SJSA1 (cell line): Measurements from ENCODE around the gene NLRP12. TPM values are rescaled to one million over a fixed set of nuclear protein-coding genes. Genes with fewer than 3 reads are reported as not detected.

Experiments
- DNase-seq, 2 experiments: peaks; one replicate each; pipeline ENCODE4 v3.0.0-alpha.2; 2015 to 2020; ENCODE audit warnings: low spot score in 2 of 2, low read depth in 1 of 2
- H3K27ac ChIP-seq: fragments of 250-450 bp; sonication (Bioruptor Pico); 2 replicates; pipeline ENCODE4 v1.5.1; 2020; ENCODE audit warnings: mild to moderate bottlenecking, moderate library complexity
- H3K27me3 ChIP-seq: fragments of 250-450 bp; sonication (Bioruptor Pico); replicated peaks from 2 replicates; pipeline ENCODE4 v1.5.1; 2020; ENCODE audit warnings: mild to moderate bottlenecking, moderate library complexity
- H3K36me3 ChIP-seq: fragments of 250-450 bp; sonication (Bioruptor Pico); 2 replicates; pipeline ENCODE4 v1.5.1; 2020; ENCODE audit warnings: mild to moderate bottlenecking
- H3K4me1 ChIP-seq: fragments of 250-450 bp; sonication (Bioruptor Pico); replicated peaks from 2 replicates; pipeline ENCODE4 v1.6.1; 2021; ENCODE audit warnings: mild to moderate bottlenecking
- H3K4me3 ChIP-seq: fragments of 250-450 bp; sonication (Bioruptor Pico); 2 replicates; pipeline ENCODE4 v1.5.1; 2020; ENCODE audit warnings: mild to moderate bottlenecking
- H3K9me3 ChIP-seq: fragments of 250-450 bp; sonication (Bioruptor Pico); replicated peaks from 2 replicates; pipeline ENCODE4 v1.5.1; 2020; ENCODE audit warnings: mild to moderate bottlenecking
- total RNA-seq: library from RNA; depleted of rRNA; stranded (reverse); fragments of >200 nt; shearing (Covaris generic); gene quantifications from 2 replicates; pipeline ENCODE4 v1.2.3, GENCODE V29; 2014

NLRP12 gene
- total RNA-seq, 1 experiment from 2014 or later, result not detected

DNA sequence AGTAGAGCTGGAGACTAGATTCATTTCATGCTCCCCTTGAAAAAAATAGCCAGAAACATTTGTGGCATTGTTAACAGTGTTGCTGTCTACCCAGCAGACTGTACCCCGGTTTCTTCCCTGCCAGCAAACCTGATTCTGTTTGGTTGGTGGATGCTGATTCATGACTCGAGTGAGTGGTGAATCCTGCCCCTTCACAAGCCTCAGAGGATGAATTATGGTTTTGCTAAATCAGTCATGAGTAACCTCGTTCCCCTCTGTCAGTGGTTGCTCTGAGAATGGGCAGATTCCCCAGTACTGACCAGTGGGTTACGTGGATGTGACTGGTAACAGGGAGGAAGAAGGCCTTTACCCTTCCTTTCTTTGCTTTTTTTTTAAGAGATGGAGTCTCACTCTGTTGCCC lies 10.1 kb downstream of the NLRP12 start:
- Histone ChIP-seq H3K9me3 (no peaks in the 10 kb centered on the region), H3K27me3 (no peaks in the 10 kb centered on the region), H3K4me3 (no peak overlapping the region), H3K36me3 (no peaks in the 10 kb centered on the region), H3K4me1 (no peaks in the 10 kb centered on the region), H3K27ac (no peak overlapping the region)
- DNase-seq, result no peak

DNA sequence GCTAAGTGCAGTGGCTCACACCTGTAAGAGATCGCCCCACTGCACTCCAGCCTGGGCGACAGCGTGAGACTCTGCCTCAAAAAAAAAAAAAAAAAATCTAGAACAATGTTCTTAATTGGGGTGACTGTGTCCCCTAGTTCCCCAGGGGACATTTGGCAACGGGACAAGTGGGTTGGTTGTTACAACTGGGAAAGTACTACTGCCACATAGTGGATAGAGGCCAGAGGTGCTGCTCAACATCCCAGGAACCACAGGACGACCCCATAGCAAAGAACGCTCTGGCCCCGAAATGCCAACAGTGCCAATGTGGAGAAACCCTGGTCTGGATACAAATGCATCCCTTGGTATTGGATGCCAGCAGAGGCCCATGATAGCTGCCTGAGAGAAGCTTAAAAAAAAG lies 11.8 kb downstream of the NLRP12 start:
- H3K4me3 ChIP-seq, result no peak overlapping the region
- no peaks in the 10 kb centered on the region for H3K9me3 ChIP-seq
- H3K27me3 ChIP-seq, result no peaks in the 10 kb centered on the region
- H3K36me3 ChIP-seq, result no peaks in the 10 kb centered on the region
- H3K4me1 ChIP-seq, result no peaks in the 10 kb centered on the region
- DNase-seq, result no peak
- H3K27ac ChIP-seq, result no peak overlapping the region

DNA sequence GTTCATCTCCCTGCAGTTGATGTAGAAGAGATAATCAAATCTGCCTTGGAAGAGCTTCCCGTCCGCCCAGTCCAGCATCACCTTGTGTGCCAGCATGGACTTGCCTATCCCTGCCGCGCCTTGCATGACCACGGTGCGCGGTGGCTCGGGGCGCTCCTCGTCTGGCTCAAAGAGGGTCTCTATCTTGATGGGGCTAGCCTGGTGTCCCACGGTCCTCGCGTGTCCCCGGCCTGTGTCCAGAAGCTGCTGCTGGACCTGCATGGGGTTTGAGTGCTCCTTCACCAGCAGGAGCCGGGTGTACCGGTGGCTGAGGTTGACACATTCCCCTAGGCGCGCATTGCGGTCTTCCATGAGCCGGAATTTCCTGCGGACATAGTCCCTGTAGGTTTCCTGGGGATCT lies 13.2 kb downstream of the NLRP12 start:
- Histone ChIP-seq H3K36me3 (no peaks in the 10 kb centered on the region), H3K9me3 (no peaks in the 10 kb centered on the region), H3K4me3 (no peak overlapping the region), H3K4me1 (no peaks in the 10 kb centered on the region), H3K27ac (no peak overlapping the region), H3K27me3 (no peaks in the 10 kb centered on the region)
- no peak for DNase-seq

DNA sequence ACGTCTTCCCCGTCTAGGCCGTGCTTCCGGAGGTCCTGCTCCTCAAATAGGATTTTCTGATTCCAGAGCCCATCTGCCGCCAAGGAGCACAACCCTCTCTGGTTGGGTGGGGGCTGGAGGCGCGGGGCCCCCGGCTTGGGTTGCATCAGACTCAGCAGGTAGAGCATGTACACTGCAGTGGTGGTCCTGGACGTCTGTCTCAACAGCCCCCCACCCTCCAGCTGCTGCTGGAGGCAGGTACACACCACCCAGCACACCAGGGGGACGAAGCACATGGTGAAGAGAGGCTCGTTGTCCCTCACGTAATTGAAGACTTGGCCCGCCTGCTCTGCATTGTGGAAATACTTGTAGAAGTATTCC lies 13.9 kb downstream of the NLRP12 start:
- Histone ChIP-seq H3K4me1 (no peaks in the 10 kb centered on the region), H3K27ac (no peak overlapping the region), H3K36me3 (no peaks in the 10 kb centered on the region), H3K4me3 (no peak overlapping the region), H3K9me3 (no peaks in the 10 kb centered on the region), H3K27me3 (no peaks in the 10 kb centered on the region)
- no peak for DNase-seq

DNA sequence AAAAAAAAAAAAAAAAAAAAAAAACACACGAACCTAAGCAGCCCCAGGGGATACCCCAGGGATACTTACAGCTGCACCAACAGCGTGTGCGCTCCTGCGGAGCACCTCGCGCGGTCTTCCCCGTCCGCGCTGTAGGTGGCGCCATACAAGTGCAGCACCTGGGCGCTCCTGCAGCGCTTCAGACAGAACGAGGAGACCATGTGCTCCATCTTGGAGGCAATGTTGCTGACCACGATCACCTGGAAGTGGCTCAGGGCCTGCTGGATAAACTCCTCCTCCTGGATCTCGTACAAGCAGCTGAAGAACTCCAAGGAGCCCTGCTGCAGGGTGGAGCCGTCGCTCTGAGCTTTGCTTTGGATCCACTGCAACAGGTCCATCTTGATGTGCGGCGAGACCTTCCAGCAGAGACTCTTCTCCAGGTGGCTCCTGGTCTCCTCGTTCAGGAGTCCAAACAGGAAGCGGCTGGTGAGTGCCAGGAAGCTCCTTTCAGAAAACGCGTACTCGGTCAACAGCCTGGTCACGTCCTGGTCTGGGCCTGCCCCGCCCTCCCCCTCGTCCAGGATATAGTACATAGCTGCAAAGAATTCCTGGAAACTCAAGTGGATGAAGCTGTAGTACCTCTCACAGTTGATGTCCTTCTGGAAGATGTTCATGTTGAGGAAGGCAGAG lies 14.5 kb downstream of the NLRP12 start:
- Histone ChIP-seq H3K27me3 (no peaks in the 10 kb centered on the region), H3K4me3 (no peak overlapping the region), H3K9me3 (no peaks in the 10 kb centered on the region), H3K4me1 (no peaks in the 10 kb centered on the region), H3K36me3 (no peaks in the 10 kb centered on the region), H3K27ac (no peak overlapping the region)
- no peak for DNase-seq

DNA sequence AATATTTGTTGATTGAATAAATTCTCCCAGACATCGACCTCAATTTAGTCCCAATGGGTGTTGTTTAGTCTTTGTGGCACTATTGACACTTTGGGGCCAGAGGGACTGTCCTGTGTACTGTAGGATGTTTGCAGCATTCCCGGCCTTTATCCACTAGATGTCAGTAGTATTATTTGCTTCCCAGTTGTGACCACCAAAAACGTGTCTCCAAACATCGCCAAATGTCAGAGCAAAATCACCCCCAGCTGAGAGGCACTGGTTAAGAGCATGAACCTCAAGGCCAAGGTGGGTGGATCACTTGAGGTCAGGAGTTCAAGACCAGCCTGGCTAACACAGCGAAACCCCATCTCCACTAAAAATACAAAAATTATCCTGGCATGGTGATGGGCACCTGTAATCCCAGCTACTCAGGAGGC lies 15.4 kb downstream of the NLRP12 start:
- DNase-seq, result peak in 1 of 2 experiments; percentile 18
- Histone ChIP-seq H3K4me1 (no peaks in the 10 kb centered on the region), H3K4me3 (no peak overlapping the region), H3K27me3 (no peaks in the 10 kb centered on the region), H3K27ac (no peak overlapping the region), H3K9me3 (no peaks in the 10 kb centered on the region), H3K36me3 (no peaks in the 10 kb centered on the region)

DNA sequence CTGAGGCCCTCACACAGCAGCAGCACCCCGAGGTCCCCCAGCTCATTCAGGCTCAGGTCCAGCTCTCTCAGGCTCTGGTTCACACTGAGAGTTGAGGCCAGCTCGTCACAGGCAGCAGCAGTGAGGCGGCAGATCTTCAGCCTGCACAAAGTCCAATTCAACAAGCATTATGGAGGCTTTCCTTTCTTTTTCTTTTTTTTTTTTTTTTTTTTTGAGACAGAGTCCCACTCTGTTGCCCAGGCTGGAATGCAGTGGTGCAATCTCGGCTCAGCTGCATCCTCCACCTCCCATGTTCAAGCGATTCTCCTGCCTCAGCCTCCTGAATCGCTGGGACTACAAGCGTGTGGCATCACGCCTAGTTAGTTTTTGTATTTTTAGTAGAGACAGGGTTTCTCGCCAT lies 22.9 kb downstream of the NLRP12 start:
- no peak for DNase-seq
- no peaks in the 10 kb centered on the region for H3K27me3 ChIP-seq
- H3K27ac ChIP-seq, result no peak overlapping the region
- H3K9me3 ChIP-seq, result no peaks in the 10 kb centered on the region
- no peak overlapping the region for H3K4me3 ChIP-seq
- no peaks in the 10 kb centered on the region for H3K36me3 ChIP-seq
- no peaks in the 10 kb centered on the region for H3K4me1 ChIP-seq

DNA sequence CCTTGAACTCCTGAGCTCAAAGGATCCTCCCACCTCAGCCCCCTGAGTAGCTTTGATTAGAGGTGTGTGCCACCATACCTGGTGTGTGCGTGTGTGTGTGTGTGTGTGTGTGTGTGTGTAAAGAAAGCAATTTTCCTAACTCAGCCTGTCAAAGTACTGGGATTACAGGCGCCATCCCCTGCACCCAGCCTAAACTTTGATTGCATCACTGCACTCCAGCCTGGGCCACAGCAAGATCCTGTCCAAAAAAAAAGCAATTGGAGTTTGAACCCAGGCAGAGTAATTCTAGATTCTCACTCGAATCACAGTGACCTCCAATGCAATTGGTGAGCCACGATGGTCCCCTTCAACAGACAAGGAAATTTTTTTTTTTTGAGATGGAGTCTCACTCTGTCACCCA lies 29.1 kb downstream of the NLRP12 start:
- no peaks in the 10 kb centered on the region for H3K36me3 ChIP-seq
- no peak for DNase-seq
- H3K27ac ChIP-seq, result no peak overlapping the region
- no peak overlapping the region for H3K4me3 ChIP-seq
- H3K9me3 ChIP-seq, result no peaks in the 10 kb centered on the region
- H3K27me3 ChIP-seq, result no peaks in the 10 kb centered on the region
- no peaks in the 10 kb centered on the region for H3K4me1 ChIP-seq

DNA sequence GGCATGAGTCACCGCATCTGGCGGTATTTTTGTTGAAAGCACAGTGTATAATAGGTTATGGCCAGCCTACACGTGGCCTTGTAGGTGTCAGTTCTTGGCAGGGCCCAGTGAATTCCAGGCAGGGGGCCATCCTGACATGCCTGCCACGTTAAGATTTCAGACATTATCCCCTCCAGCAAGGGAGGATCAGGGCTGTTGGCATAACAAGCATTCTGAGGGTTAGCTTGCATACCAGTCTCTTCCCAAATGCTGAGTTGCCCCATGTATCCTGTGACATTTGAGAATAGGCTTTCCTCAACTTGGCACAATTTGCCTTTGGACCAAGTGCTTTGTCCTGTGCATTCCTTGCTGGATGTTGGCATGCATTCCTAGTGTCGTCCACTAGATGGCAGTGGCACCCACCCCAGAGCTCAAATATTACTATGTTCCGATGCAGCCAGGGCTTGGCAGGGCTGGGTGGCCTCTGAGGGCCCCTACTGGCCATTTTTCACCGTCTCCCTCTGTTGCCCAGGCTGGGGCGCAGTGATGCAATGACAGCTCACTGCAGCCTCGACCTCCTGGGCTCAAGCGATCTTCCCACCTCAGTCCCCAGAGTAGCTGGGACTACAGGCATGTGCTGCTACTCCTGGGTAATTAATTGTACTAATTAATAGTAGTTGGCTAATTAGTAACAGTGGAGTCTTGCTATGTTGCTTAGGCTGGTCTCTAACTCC lies 31.2 kb downstream of the NLRP12 start:
- no peak overlapping the region for H3K27ac ChIP-seq

DNA sequence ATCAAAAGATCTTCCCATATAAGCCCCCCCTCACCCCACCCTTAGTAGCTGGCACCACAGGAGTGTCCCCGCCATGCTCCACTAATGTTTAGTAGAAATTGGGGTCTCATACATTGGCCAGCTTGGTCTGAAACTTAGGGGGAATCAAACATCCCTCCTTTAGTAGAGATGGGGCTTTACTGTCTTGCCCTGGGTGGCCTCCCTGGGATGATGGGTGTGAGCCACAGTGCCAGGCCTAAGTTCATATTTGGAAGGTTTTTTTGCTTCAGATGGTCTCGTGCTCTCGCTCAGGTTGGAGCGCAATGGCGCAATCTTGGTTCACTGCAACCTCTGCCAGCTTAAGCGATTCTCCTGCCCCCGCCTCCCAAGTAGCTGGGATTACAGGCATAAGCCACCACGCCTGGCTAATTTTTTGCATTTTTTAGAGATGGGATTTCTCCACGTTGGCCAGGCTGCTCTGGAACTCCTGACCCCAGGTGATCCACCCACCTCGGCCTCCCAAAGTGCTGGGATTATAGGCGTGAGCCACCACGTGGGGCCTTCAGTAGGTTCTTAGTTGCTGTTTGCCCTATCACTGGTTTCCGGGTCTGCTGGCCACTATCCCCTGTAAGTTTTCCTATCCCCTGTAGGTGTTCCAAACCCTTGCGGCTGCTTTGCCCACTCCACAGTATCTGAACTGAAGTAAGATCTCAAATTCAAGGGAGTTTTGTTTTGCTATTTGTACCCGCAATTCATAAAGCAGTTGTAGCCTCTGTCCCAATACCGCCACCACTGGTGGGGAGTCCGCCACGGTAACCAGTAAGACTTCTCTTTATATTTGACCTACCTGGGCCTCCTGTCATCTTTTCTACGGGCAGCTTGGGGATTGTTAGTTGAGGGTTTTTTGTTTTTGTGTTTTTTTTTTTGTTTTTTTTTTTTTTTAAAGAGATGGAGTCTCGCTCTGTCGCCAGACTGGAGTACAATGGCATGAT lies 34.1 kb downstream of the NLRP12 start:
- peaks cover 3% of the 10 kb centered on the region; the same call in 1 of the 2 replicates for H3K9me3 ChIP-seq
- no peaks in the 10 kb centered on the region for H3K27me3 ChIP-seq
- no peak overlapping the region for H3K4me3 ChIP-seq
- no peaks in the 10 kb centered on the region for H3K36me3 ChIP-seq
- no peak overlapping the region for H3K27ac ChIP-seq
- no peaks in the 10 kb centered on the region for H3K4me1 ChIP-seq
- DNase-seq, result no peak

More for the DNA sequence above, 31.2 kb downstream of the NLRP12 start:
- peaks cover 1% of the 10 kb centered on the region; the same call in 1 of the 2 replicates for H3K9me3 ChIP-seq
- H3K4me1 ChIP-seq, result no peaks in the 10 kb centered on the region
- no peaks in the 10 kb centered on the region for H3K27me3 ChIP-seq
- DNase-seq, result peak; percentile 55 to 78
- no peaks in the 10 kb centered on the region for H3K36me3 ChIP-seq
- no peak overlapping the region for H3K4me3 ChIP-seq

DNA sequence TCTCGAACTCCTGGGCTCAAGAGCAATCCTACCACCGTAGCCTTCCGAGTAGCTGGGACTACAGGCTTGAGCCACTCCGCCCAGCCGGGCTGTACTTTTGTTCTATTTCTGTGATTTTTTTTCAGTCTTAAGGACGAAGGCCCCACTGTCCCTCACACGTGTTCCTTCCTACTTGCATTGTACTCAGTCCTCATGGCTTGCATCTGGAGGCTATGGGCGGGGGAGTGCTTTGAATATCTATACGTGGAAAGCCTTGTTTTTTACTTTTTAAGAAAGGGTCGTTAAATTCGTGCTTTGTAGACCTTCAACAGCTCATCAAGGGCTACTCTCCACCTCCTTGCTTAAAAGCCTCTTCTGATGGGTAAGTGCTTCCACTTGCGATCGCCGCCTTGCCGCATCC lies 36.8 kb downstream of the NLRP12 start:
- H3K27me3 ChIP-seq, result no peaks in the 10 kb centered on the region
- H3K36me3 ChIP-seq, result no peaks in the 10 kb centered on the region
- no peak overlapping the region for H3K27ac ChIP-seq
- H3K4me1 ChIP-seq, result no peaks in the 10 kb centered on the region
- H3K9me3 ChIP-seq, result peaks cover 3% of the 10 kb centered on the region; the same call in 1 of the 2 replicates
- H3K4me3 ChIP-seq, result no peak overlapping the region
- no peak for DNase-seq

DNA sequence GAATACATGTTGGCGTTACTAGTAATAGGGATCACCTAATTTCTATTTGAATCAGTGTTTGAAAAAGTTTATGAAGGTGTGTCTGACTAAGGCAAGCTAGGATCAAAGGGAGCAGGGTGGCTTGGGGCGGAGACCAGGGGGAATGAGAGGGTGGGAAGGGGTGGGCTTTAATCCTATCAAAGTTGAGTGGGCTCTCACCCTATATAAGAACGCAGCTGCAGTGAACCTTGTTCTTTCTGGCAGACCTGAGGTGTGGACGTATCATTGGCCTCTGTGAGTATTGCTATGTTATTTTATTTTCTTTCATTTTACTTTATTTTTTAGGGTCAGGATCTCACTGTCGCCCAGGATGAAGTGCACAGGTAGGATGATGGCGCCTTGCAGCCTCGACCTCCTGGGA lies 37.4 kb downstream of the NLRP12 start:
- DNase-seq, result no peak
- H3K4me1 ChIP-seq, result no peaks in the 10 kb centered on the region
- H3K27me3 ChIP-seq, result no peaks in the 10 kb centered on the region
- no peaks in the 10 kb centered on the region for H3K36me3 ChIP-seq
- no peak overlapping the region for H3K27ac ChIP-seq
- peaks cover 3% of the 10 kb centered on the region; the same call in 1 of the 2 replicates for H3K9me3 ChIP-seq
- no peak overlapping the region for H3K4me3 ChIP-seq

DNA sequence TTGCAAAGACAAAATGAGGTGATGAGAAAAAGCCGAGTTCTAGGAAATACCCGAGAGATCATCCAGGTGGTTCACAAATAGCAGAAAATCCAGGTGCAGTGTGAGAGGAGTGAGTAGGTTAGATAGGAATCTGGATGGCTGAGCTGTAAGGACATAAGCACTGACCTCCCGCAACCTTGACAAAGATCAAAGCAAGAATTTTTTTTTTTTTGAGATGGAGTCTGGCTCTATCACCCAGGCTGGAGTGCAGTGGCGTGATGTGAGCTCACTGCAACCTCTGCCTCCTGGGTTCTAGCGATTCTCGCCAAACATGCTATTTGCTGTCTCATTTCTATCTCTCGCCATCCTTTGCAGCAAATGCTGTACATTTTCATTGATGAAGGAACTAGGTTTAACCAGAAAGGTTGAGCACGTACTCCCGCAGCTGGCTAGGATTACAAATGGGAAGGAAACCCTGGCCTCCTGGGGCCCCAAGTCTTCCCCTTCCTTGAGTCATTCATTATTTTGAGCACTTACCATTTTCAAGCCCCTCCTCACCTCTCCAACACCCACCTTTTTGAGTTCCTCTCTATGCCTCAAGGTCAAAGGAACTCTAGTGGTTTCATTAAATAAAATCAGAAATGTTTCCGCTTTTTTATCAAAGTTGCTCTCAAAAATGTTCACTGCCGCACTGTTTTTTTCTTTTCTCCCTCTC lies 38.8 kb downstream of the NLRP12 start:
- DNase-seq, result no peak
- Histone ChIP-seq H3K9me3 (peaks cover 3% of the 10 kb centered on the region; the same call in 1 of the 2 replicates), H3K36me3 (no peaks in the 10 kb centered on the region), H3K4me1 (no peaks in the 10 kb centered on the region), H3K27me3 (no peaks in the 10 kb centered on the region), H3K27ac (no peak overlapping the region), H3K4me3 (no peak overlapping the region)
